Measurements from ENCODE around the gene FIBCD1. TPM values are rescaled to one million over a fixed set of nuclear protein-coding genes. Genes with fewer than 3 reads are reported as not detected.
A peak's percentile ranks its signal among the peaks of the same experiment; 100 is the strongest.

FIBCD1 gene
- total RNA-seq, 1 experiment from 2014 or later: 7.1 TPM

- Histone ChIP-seq H4K8ac (replicated peaks; ENCODE audit: insufficient read length, low read depth, low read length) (no peak overlapping the region), H2AK5ac (ENCODE audit: insufficient read length, low read length) (no peak overlapping the region), H3K4ac (ENCODE audit: low read depth, low read length) (no peak overlapping the region), H3K27ac (ENCODE audit: insufficient read length, low read depth, low read length) (no peak overlapping the region), H3K23me2 (ENCODE audit: insufficient read length, low read depth, low read length, poor library complexity, severe bottlenecking) (no peaks in the 10 kb centered on the region), H4K5ac (ENCODE audit: insufficient read length, low read depth, low read length) (no peak overlapping the region), H3K18ac (ENCODE audit: insufficient read length, low read depth, low read length) (no peak overlapping the region), H3K56ac (ENCODE audit: insufficient read length, low read depth, low read length) (no peak overlapping the region), H3K27me3 (ENCODE audit: insufficient read depth, low read length) (no peaks in the 10 kb centered on the region), H3K4me1 (ENCODE audit: insufficient read depth, low read length) (no peaks in the 10 kb centered on the region), H2BK12ac (ENCODE audit: insufficient read length, low read depth, low read length) (no peak overlapping the region), H3K79me2 (ENCODE audit: insufficient read depth, low read length) (peaks cover 12% of the 10 kb centered on the region), H2BK5ac (ENCODE audit: insufficient read length, low read length) (no peak overlapping the region), H3T11ph (ENCODE audit: low read length) (no peak overlapping the region), H3K9ac (ENCODE audit: extremely low read depth, insufficient read length, low read length) (no peak overlapping the region), H3K9me3 (ENCODE audit: control insufficient read depth, low read depth, low read length) (no peaks in the 10 kb centered on the region), H3K79me1 (ENCODE audit: insufficient read depth, low read depth, low read length, poor library complexity, severe bottlenecking) (peaks cover 8% of the 10 kb centered on the region), H2BK20ac (ENCODE audit: low read depth, low read length, poor library complexity, severe bottlenecking) (no peak overlapping the region), H4K91ac (ENCODE audit: insufficient read length, low read depth, low read length) (no peak overlapping the region), H4K20me1 (ENCODE audit: control insufficient read depth, insufficient read depth, insufficient read length) (no peaks in the 10 kb centered on the region), H2BK120ac (ENCODE audit: low read depth, low read length, poor library complexity, severe bottlenecking) (no peak overlapping the region), H3K4me2 (ENCODE audit: insufficient read depth, insufficient read length, low read length) (no peak overlapping the region), H3K23ac (ENCODE audit: insufficient read length, low read depth, low read length) (no peak overlapping the region), H2AFZ (ENCODE audit: low read length) (no peak overlapping the region), H2BK15ac (ENCODE audit: low read depth, low read length) (no peak overlapping the region), H3K14ac (ENCODE audit: insufficient read depth, low read length) (no peak overlapping the region)
- no peak for TF ChIP-seq CTCF (conservative IDR thresholded peaks at IDR 0.05)
- H3K4me3 Mint-ChIP-seq: no peak overlapping the region
- no peak for DNase-seq
- WGBS (ENCODE audit: extremely low coverage, insufficient read length, low lambda C conversion rate): no CpG with 5 or more reads among the region's 8 CpGs
- peaks cover 6 to 23% of the 10 kb centered on the region in 2 experiments; a peak in 3 of 4 replicates for H3K4me1 Mint-ChIP-seq
- H3K27ac Mint-ChIP-seq: peak overlapping the region in 2 of 3 experiments; percentile 29 to 94; a peak in 2 of 7 replicates
- H3K36me3 Mint-ChIP-seq (ENCODE audit: insufficient read depth in 1 of 3, low read depth in 3 of 3): peaks cover 19 to 53% (median 44%) of the 10 kb centered on the region in 3 experiments
- no peaks in the 10 kb centered on the region for H3K27me3 Mint-ChIP-seq (ENCODE audit: low read depth)
- no peaks in the 10 kb centered on the region for H3K9me3 Mint-ChIP-seq
Measured at GRCh38 chr9:130854092-130854491, 85.0 kb downstream of the FIBCD1 start.

All from H9 (cell line).